PC-9 (cell line): ENCODE results near the gene ST3GAL2.

Source experiments
- EZH2 ChIP-seq: fragments of 200-600 bp; sonication (generic); IDR thresholded peaks from 2 replicates; pipeline ENCODE4 v1.8.0; 2017; ENCODE audit warnings: antibody characterized with exemption, low read depth
- TF ChIP-seq, protein P1 (sequence below): fragments of 200-600 bp; sonication (generic); conservative IDR thresholded peaks from 2 replicates; pipeline ENCODE4 v1.6.1; 2017; ENCODE audit warnings: mixed run types, antibody characterized with exemption, mild to moderate bottlenecking, moderate library complexity

DNA sequence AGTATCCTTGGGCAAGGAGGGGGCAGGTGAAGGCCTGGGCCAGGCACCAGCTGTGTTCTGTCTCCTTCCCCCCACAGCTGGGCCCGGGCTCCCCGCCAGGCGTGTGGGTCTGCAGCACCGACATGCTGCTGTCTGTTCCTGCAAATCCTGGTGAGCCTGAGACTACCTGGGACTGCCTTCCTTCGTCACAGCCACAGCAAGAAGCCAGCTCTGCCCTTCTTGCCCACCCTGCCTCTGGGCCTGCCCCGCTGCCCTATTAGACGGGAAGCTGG lies 27.8 kb upstream of the ST3GAL2 start:
- no peak for TF ChIP-seq EZH2
- TF ChIP-seq, protein P1, sequence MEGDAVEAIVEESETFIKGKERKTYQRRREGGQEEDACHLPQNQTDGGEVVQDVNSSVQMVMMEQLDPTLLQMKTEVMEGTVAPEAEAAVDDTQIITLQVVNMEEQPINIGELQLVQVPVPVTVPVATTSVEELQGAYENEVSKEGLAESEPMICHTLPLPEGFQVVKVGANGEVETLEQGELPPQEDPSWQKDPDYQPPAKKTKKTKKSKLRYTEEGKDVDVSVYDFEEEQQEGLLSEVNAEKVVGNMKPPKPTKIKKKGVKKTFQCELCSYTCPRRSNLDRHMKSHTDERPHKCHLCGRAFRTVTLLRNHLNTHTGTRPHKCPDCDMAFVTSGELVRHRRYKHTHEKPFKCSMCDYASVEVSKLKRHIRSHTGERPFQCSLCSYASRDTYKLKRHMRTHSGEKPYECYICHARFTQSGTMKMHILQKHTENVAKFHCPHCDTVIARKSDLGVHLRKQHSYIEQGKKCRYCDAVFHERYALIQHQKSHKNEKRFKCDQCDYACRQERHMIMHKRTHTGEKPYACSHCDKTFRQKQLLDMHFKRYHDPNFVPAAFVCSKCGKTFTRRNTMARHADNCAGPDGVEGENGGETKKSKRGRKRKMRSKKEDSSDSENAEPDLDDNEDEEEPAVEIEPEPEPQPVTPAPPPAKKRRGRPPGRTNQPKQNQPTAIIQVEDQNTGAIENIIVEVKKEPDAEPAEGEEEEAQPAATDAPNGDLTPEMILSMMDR, result no peak
